H1 (cell line): Measurements from ENCODE around the gene TBC1D25. TPM values are rescaled to one million over a fixed set of nuclear protein-coding genes. Genes with fewer than 3 reads are reported as not detected.

Experiments used
- ASH2L ChIP-seq: fragments of 200-600, 300-600 bp; sonication (generic); IDR thresholded peaks from one replicate; pipeline ENCODE4 v1.7.1; 2017; ENCODE audit warnings: low read length
- BRCA1 ChIP-seq: IDR thresholded peaks from 2 replicates; pipeline ENCODE4 v1.6.1; 2012; ENCODE audit warnings: low read depth, low read length, improper control_type of control experiment
- CHD2 ChIP-seq: IDR thresholded peaks from 2 replicates; pipeline ENCODE4 v1.6.1; 2012; ENCODE audit warnings: low read length, improper control_type of control experiment
- FOSL1 ChIP-seq: IDR thresholded peaks from 2 replicates; pipeline ENCODE4 v1.6.1; 2011; ENCODE audit warnings: mild to moderate bottlenecking, low read depth, low read length, moderate library complexity; ENCODE audit not compliant: insufficient read depth
- RBBP5 ChIP-seq: IDR thresholded peaks from 2 replicates; pipeline ENCODE4 v1.7.1; 2012; ENCODE audit warnings: low read depth, mild to moderate bottlenecking, inconsistent platforms, low read length, moderate library complexity, borderline replicate concordance
- SIX5 ChIP-seq: IDR thresholded peaks from 2 replicates; pipeline ENCODE4 v1.6.1; 2011; ENCODE audit warnings: mild to moderate bottlenecking, low read depth, low read length
- SP2 ChIP-seq: IDR thresholded peaks from 2 replicates; pipeline ENCODE4 v1.6.1; 2012; ENCODE audit warnings: mild to moderate bottlenecking, low read length, inconsistent platforms
- SRF ChIP-seq: IDR thresholded peaks from 2 replicates; pipeline ENCODE4 v1.6.1; 2011; ENCODE audit warnings: mild to moderate bottlenecking, low read depth, low read length, moderate library complexity
- TAF1 ChIP-seq: IDR thresholded peaks from 2 replicates; pipeline ENCODE4 v1.6.1; 2011; ENCODE audit warnings: mild to moderate bottlenecking, low read depth, low read length
- TBP ChIP-seq: IDR thresholded peaks from 2 replicates; pipeline ENCODE4 v1.6.1; 2011; ENCODE audit warnings: low read depth, low read length, improper control_type of control experiment
- polyA plus RNA-seq, 7 experiments: library from polyadenylated mRNA; depleted of rRNA in 3 of 7; stranded (reverse) in 5 of 7; unstranded in 2 of 7; fragments of >200 nt in 5 of 7; fragments of 200-250 nt in 2 of 7; gene quantifications; 1 replicate in 5 of 7; 2 replicates in 1 of 7; 4 replicates in 1 of 7; pipeline versions ENCODE4 v1.2.1 to v1.2.3, GENCODE V29; 2011 to 2013; ENCODE audit warnings: missing spikeins in 2 of 7, mixed read lengths in 2 of 7
- total RNA-seq: library from RNA; stranded (reverse); fragmentation: NEBNext Ultra II Directional; extraction: Animal tissue kit (Norgen Biotek cat#: 25700); gene quantifications from 2 replicates; pipeline ENCODE4 v1.2.1, GENCODE V29; 2021
- TF ChIP-seq, protein P1 (sequence below): IDR thresholded peaks from 2 replicates; pipeline ENCODE4 v1.6.1; 2012; ENCODE audit warnings: inconsistent platforms

TBC1D25 gene
- total and polyA plus RNA-seq, 2 of the 8 experiments (the other 6 are each of a cell fraction or from before 2014, with no cell fraction given), result 6.5 to 6.8 TPM

- TF ChIP-seq, protein P1, sequence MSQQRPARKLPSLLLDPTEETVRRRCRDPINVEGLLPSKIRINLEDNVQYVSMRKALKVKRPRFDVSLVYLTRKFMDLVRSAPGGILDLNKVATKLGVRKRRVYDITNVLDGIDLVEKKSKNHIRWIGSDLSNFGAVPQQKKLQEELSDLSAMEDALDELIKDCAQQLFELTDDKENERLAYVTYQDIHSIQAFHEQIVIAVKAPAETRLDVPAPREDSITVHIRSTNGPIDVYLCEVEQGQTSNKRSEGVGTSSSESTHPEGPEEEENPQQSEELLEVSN, result peak; percentile 55; the same call in 1 of the 2 replicates
- TF ChIP-seq TAF1 (peak; percentile 86), SRF (no peak), SP2 (no peak), CHD2 (peak; percentile 11; the same call in 1 of the 2 replicates), ASH2L (peak; percentile 64), SIX5 (no peak), FOSL1 (no peak), TBP (peak; percentile 87), BRCA1 (no peak), RBBP5 (no peak)
- TF ChIP-seq, all 59 proteins: peak for 18
Measured at GRCh38 chrX:48574270-48575266, 35.1 kb downstream of the TBC1D25 start, which contains the start of gene RBM3 (continued).
